Stimulated activated CD8-positive, alpha-beta memory T cell treated with anti-CD3 and anti-CD28 coated beads, Interleukin-12 subunit alpha, Interleukin-12 subunit beta, amount 100 ng/mL, for 4 hours (primary cell): ENCODE results near the gene AAR2.

ENCODE experiments used
- DNase-seq: peaks from one replicate; pipeline ENCODE4 v3.0.0-alpha.2; 2020; ENCODE audit warnings: low read depth

Gene AAR2

GRCh38 chr20:36279776-36280175, 43.5 kb downstream of the AAR2 start:
- no peak for DNase-seq

- no peak for DNase-seq
Measured at GRCh38 chr20:36281785-36282380, 45.6 kb downstream of the AAR2 start.

- no peak for DNase-seq
Measured at GRCh38 chr20:36284751-36285150, 48.5 kb downstream of the AAR2 start.

GRCh38 chr20:36285746-36286447, 49.6 kb downstream of the AAR2 start:
- DNase-seq = no peak

- DNase-seq = no peak
Measured at GRCh38 chr20:36297656-36298055, 61.4 kb downstream of the AAR2 start.

DNA sequence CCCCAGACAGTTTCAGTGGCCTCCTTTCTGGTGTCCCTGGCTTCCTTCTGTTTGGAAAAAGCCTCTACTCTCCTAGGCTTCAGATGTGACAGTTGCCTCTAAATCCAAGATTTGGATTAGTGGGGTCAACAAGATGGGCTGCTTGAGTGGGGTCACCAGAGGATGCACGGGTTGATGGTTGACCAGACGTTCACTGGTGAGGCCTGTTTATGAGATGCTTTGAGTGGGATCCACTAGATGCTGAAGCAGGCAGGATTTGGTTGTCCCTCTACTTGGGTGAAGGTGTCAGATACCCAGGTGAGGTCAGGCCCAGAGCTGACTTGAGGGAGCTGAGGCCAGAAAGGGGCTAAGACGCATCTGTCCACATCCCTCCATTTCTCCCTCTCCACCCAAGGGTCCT, 61.8 kb downstream of the AAR2 start:
- no peak for DNase-seq

- DNase-seq = no peak
Measured at GRCh38 chr20:36298795-36299339, 62.6 kb downstream of the AAR2 start.

DNA sequence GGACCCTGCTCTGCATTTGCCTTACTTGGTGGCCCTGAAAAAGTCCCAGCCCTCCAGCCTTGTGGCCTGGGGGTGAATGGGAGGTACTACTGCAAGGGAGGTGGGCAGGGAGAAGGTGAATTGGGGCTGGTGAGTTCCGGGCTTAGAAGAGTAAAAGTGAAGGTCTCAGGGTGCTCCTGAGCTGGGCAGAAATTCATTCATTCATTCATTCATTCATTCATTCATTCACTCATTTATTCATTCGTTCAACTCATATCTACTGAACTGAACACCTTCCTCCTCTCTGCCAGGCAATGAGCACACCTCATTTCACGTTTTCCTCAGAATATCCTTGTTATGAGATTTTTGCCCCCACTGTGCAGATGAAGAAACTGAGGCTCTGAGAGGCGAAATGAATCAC, 63.2 kb downstream of the AAR2 start:
- DNase-seq = no peak

DNA sequence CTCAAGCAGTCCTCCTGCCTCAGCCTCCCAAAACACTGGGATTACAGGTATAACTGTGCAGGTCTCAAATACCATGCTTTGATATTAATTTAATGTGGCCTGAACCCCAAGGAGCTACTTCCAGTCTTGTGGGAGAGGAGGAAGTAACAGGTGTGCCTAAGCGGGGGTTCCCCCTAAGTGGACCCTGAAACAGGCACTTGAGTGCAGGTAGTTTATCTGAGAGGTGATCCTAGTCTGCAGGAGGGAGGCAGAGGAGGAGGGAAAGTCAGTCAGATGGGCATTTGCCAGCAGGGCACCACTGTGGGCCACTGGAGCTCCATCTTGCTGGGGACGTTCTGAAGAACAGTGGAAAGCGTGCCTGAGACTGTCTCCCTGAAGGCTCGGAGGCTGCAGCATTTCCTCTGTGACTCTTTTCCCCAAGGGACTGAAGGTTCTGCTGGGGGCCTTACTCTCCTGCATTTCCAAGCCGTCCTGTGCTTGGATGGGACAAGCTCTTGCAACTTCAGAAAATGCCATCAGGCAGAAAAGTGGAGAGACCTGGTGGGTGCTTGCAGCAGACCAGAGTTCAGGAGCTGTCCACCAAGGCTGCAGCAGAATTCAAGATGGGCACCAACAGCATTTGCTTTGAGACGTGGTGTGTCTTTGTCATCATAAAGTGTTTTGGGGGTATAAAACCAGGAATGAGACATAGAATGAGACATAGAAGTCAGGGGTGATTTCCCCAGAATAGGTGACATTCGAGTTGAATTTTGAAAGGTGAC, 65.3 kb downstream of the AAR2 start:
- DNase-seq = no peak

DNA sequence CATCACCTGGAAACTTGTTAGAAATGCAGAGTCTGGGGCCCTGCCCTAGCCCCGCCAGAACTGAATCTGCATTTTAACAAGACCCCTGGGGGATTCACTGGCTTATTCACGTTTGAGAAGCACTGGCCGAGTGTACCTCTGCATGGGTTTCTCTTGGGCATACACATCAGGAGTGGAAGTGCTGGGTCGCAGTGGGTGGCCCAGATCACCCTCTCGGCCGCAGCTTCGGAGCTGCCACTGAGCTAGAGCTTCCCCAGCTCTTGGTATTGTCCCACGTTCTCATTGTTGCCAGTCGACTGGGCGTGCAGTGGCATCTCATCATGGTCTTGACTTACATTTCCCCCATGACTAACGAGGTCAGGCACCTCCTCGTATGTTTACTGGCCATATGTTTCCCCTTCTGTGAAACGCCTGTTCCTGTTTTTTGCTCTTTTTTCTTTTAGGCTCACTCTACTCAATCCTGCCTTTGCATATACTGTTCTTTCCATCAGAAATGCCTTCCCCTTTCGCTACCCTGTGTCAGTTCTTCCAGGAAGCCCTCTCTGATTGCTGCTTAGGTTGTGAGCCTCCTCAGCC, 66.8 kb downstream of the AAR2 start:
- DNase-seq = no peak

DNA sequence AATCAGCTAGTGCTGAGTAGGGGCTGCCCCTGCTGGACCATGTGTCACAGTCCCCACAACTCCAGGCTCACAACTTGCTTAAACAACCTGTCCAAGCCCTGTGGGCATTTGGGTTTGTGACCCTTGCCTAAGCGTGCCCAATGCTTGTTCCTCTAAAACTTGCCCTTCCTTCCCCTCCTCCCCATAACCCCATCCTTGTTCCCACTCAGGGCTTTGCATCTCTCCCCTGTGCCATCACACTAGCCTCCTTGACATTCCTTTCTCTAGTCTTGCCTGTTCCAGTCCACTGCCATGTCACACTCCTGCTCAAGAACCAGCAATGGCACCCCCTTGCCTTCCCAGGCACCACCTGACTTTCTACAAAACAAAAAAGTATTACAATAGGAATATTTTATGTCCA, 67.6 kb downstream of the AAR2 start:
- DNase-seq = no peak

GRCh38 chr20:36304786-36305495, 68.7 kb downstream of the AAR2 start:
- DNase-seq = no peak

DNA sequence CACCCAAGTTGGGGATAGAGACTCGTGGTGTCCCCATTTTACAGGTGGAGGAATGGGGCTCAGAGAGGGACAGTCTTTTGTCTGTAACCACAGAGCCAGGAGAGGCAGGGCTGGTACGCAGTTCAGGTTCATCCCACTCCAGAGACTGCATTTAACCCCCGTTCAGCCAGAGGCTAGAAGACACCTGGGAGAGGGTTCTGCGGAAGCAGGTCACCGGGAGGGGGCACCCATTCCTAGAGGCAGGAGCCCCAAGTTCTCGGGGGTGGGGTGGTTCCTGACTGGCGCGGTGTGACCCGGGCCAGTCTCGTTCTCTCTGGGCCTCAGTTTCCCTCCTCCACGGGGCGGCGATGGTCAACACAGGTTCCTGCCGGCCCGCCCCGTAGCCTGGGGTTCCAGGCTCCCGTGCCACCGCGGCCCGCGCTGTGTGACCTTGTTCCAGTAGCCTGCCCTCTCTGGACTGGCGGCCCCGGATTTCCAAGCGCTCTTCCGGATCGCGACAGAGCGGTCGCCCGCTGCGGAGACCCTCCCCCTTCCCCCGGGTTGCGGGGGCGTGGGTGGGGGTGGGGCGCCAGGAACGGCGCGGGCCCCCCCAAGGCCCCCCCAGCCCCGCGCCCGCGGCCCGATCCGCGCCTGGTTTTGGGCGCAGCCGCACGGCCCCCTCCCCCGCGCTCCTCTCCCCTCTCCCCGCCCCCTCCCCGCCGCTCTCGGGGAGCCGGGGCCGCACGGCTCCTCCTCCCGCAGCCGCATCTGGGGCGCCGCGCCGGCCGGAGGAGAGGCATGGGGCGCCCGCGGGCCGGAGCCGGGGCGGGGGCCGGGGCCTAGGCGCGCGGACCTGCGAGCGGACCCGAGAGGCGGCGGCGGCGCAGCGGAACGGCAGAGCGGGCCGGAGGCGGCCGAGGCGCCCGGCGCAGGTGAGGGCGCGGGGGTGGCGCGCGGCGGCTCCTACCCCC, 69.6 kb downstream of the AAR2 start, which contains the start of gene DLGAP4:
TSS of gene DLGAP4 (plus strand) at position 738 of the 950 bp plus-strand sequence. CDS start 125,379 bp downstream, outside the sequence.
- no peak for DNase-seq
